ENCODE measurements around the gene ASB6. TPM values are rescaled to one million over a fixed set of nuclear protein-coding genes. Genes with fewer than 3 reads are reported as not detected.

Gene ASB6
- total RNA-seq, 4 donors from 2014 or later: 14.9 to 25.5 (median 22.4) TPM

GRCh38 chr9:129632460-129632859 lies 9.5 kb downstream of the ASB6 start:
- TF ChIP-seq EP300 (IDR thresholded peaks at IDR 0.05): no peak
- TF ChIP-seq POLR2A (IDR thresholded peaks at IDR 0.05): no peak
- TF ChIP-seq, protein P1, sequence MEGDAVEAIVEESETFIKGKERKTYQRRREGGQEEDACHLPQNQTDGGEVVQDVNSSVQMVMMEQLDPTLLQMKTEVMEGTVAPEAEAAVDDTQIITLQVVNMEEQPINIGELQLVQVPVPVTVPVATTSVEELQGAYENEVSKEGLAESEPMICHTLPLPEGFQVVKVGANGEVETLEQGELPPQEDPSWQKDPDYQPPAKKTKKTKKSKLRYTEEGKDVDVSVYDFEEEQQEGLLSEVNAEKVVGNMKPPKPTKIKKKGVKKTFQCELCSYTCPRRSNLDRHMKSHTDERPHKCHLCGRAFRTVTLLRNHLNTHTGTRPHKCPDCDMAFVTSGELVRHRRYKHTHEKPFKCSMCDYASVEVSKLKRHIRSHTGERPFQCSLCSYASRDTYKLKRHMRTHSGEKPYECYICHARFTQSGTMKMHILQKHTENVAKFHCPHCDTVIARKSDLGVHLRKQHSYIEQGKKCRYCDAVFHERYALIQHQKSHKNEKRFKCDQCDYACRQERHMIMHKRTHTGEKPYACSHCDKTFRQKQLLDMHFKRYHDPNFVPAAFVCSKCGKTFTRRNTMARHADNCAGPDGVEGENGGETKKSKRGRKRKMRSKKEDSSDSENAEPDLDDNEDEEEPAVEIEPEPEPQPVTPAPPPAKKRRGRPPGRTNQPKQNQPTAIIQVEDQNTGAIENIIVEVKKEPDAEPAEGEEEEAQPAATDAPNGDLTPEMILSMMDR (IDR thresholded peaks at IDR 0.05): no peak
- DNase-seq (ENCODE audit: low spot score in 2 of 2): no peak
- no peaks in the 10 kb centered on the region for H3K27me3 ChIP-seq
- H3K9me3 ChIP-seq: no peaks in the 10 kb centered on the region
- H3K36me3 ChIP-seq: peaks cover 0 to 51% (median 14%) of the 10 kb centered on the region in 3 donors
- peak overlapping the region in 1 of 4 donors; percentile 91 for H3K27ac ChIP-seq
- peaks cover 0 to 52% (median 23%) of the 10 kb centered on the region in 4 donors for H3K4me1 ChIP-seq
- no peak overlapping the region for H3K4me3 ChIP-seq
- 58 to 76% methylated on average over 13 of the region's 13 CpGs for WGBS, 2 donors

DNA sequence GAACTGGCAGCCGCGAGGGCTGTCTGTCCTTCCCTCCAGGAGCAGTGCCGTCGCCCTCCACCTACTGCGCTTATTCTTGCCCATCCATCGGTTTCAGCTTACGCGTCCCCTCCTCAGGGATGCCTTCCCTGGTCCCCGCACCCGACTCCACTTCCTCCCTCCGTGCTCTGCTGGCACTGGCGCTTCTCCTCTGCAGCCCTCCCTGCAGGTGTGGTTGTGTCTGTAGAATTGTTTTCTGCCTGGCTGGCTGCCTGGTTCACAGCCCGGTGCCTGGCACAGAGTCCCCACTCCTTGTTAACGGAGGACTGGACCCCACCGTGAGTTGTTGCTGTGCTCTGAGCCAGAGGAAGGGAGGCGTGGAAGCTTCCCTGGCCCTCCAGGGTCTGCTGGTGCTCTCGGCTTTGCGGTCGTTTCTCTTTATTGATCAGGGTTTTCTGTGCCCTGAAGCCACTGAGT lies 10.2 kb downstream of the ASB6 start:
- H3K27ac ChIP-seq: peak overlapping the region in 2 of 4 donors; percentile 29 to 91
- H3K27me3 ChIP-seq: no peaks in the 10 kb centered on the region
- H3K4me3 ChIP-seq: no peak overlapping the region
- no peak for DNase-seq (ENCODE audit: low spot score in 2 of 2)
- H3K9me3 ChIP-seq: no peaks in the 10 kb centered on the region
- 77 to 79% methylated on average over 18 of the region's 19 CpGs for WGBS, 2 donors
- H3K4me1 ChIP-seq: peaks cover 0 to 57% (median 29%) of the 10 kb centered on the region in 4 donors
- peaks cover 0 to 44% (median 12%) of the 10 kb centered on the region in 3 donors for H3K36me3 ChIP-seq
- no peak for TF ChIP-seq EP300 (IDR thresholded peaks at IDR 0.05)
- no peak for TF ChIP-seq POLR2A (IDR thresholded peaks at IDR 0.05)
- TF ChIP-seq, protein P1 (IDR thresholded peaks at IDR 0.05): no peak

DNA sequence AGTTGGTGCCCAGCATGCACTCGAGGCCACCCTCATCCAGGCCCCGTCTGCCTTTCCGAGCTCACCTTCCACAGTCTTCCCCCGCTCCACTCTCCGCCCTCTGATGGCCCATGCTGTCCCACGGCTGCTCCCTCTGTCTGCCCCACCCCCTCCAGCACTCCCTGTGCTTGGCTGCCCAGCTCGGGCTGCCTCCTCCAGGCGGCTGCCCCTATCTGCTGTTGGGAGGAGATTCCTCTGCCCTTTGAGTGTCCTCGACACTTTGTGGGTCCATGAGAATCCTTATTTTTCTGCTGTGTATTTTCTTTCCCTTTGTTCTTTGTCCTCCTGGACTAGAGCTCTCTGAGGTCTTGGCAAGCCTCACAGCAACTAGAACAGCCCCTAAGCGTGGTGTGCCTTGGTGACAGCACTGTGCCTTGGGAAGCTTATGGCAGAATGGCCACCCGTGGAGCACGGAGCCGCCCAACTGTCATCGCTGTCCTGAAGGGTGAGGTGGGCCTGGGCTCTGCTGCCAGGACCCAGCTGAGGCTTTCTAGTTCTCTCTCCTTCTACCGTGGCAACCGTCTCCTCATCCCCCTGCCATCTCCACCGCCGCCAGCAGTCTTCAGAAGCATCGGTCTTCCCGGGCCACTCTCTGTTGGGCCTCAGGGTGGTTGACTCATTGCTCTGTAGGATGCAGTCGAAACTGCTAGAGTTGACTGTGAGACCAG lies 10.8 kb downstream of the ASB6 start:
- DNase-seq (ENCODE audit: low spot score in 2 of 2): no peak
- TF ChIP-seq, protein P1 (IDR thresholded peaks at IDR 0.05): no peak
- TF ChIP-seq EP300 (IDR thresholded peaks at IDR 0.05): no peak
- no peak for TF ChIP-seq POLR2A (IDR thresholded peaks at IDR 0.05)
- H3K27me3 ChIP-seq: no peaks in the 10 kb centered on the region
- 63 to 66% methylated on average over 21 of the region's 21 CpGs for WGBS, 2 donors
- peaks cover 0 to 58% (median 31%) of the 10 kb centered on the region in 4 donors for H3K4me1 ChIP-seq
- H3K9me3 ChIP-seq: no peaks in the 10 kb centered on the region
- H3K27ac ChIP-seq: peak overlapping the region in 2 of 4 donors; percentile 29 to 91
- peaks cover 0 to 38% (median 12%) of the 10 kb centered on the region in 3 donors for H3K36me3 ChIP-seq
- no peak overlapping the region for H3K4me3 ChIP-seq

GRCh38 chr9:129629251-129629820 lies 12.6 kb downstream of the ASB6 start:
- no peaks in the 10 kb centered on the region for H3K27me3 ChIP-seq
- no peaks in the 10 kb centered on the region for H3K9me3 ChIP-seq
- peak overlapping the region in 3 of 4 donors; percentile 37 to 91 (median 73) for H3K27ac ChIP-seq
- peaks cover 0 to 70% (median 34%) of the 10 kb centered on the region in 4 donors for H3K4me1 ChIP-seq
- 62 to 79% methylated on average over 8 of the region's 8 CpGs for WGBS, 2 donors
- no peak for DNase-seq (ENCODE audit: low spot score in 2 of 2)
- peaks cover 0 to 20% (median 0%) of the 10 kb centered on the region in 3 donors for H3K36me3 ChIP-seq
- TF ChIP-seq, protein P1 (IDR thresholded peaks at IDR 0.05): no peak
- TF ChIP-seq EP300 (IDR thresholded peaks at IDR 0.05) (no peak), POLR2A (IDR thresholded peaks at IDR 0.05) (no peak)
- H3K4me3 ChIP-seq: no peak overlapping the region

DNA sequence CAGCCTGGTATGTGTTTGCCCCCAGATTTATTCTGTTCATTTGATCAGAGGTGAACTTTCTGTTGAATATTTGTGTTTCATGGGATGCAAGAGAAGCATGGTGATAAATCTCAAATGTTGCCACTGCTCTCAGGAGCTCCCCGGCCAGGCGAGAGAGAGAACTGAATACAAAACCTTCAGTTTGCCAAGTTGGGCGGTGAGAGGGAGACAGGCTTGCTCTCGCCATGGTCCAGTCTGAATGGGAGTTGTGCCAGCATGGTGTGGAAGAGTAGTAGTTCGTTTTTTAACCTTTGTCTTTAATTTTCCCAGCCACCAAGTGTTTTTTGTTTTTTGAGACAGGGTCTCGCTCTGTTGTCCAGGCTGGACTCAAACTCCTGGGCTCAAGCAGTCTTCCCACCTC lies 13.2 kb downstream of the ASB6 start:
- no peak for TF ChIP-seq EP300 (IDR thresholded peaks at IDR 0.05)
- H3K9me3 ChIP-seq: no peaks in the 10 kb centered on the region
- 59% methylated on average over 6 of the region's 6 CpGs for WGBS, 2 donors
- H3K27ac ChIP-seq: peak overlapping the region in 3 of 4 donors; percentile 37 to 91 (median 72)
- no peak for DNase-seq (ENCODE audit: low spot score in 2 of 2)
- no peaks in the 10 kb centered on the region for H3K27me3 ChIP-seq
- H3K4me1 ChIP-seq: peaks cover 0 to 75% (median 34%) of the 10 kb centered on the region in 4 donors
- H3K36me3 ChIP-seq: peaks cover 0 to 14% (median 0%) of the 10 kb centered on the region in 3 donors
- no peak overlapping the region for H3K4me3 ChIP-seq
